Fibroblast of lung (primary cell): ENCODE measurements around the gene NRARP. TPM values are rescaled to one million over a fixed set of nuclear protein-coding genes. Genes with fewer than 3 reads are reported as not detected.

Experiments
- DNase-seq, 2 donors: peaks; one replicate each; pipeline versions ENCODE4 v3.0.0 to v3.0.0-alpha.2; 2010; ENCODE audit warnings: low read depth in 2 of 2
- H2AFZ ChIP-seq: 2 replicates; pipeline ENCODE4 v1.5.1; 2012; ENCODE audit warnings: low read length, control low read depth, inconsistent platforms
- H3K27ac ChIP-seq: 2 replicates; pipeline ENCODE4 v1.5.1; 2011; ENCODE audit warnings: low read length, control low read depth; ENCODE audit not compliant: insufficient read depth
- H3K27me3 ChIP-seq: 2 replicates; pipeline ENCODE4 v1.5.1; 2011; ENCODE audit warnings: mild to moderate bottlenecking, low read length; ENCODE audit not compliant: control insufficient read depth, insufficient read depth
- H3K36me3 ChIP-seq: 2 replicates; pipeline ENCODE4 v1.5.1; 2011; ENCODE audit warnings: low read length; ENCODE audit not compliant: control insufficient read depth, insufficient read depth
- H3K4me1 ChIP-seq: 2 replicates; pipeline ENCODE4 v1.5.1; 2011; ENCODE audit warnings: low read length; ENCODE audit not compliant: control insufficient read depth, insufficient read depth; ENCODE audit errors: extremely low read depth
- H3K4me2 ChIP-seq: 2 replicates; pipeline ENCODE4 v1.5.1; 2011; ENCODE audit warnings: low read length, control low read depth; ENCODE audit not compliant: insufficient read depth; ENCODE audit errors: extremely low read depth
- H3K4me3 ChIP-seq, 4 experiments: fragments of 200-600 bp in 1 of 4; sonication (generic) in 1 of 4; replicated peaks in 1 of 4; 2 replicates each; pipeline ENCODE4 v1.5.1; 2011 to 2016; ENCODE audit warnings: low read length in 4 of 4, low read depth in 3 of 4, mild to moderate bottlenecking in 3 of 4, control low read depth in 2 of 4, inconsistent platforms in 1 of 4, mixed read lengths in 1 of 4; ENCODE audit not compliant: insufficient read depth in 1 of 4; ENCODE audit errors: control extremely low read depth in 1 of 4
- H3K79me2 ChIP-seq: 2 replicates; pipeline ENCODE4 v1.5.1; 2012; ENCODE audit warnings: mild to moderate bottlenecking, low read length, inconsistent platforms; ENCODE audit not compliant: control insufficient read depth, insufficient read depth
- H3K9ac ChIP-seq: 2 replicates; pipeline ENCODE4 v1.5.1; 2011; ENCODE audit warnings: mild to moderate bottlenecking, low read length, control low read depth; ENCODE audit not compliant: insufficient read depth
- H3K9me3 ChIP-seq: 2 replicates; pipeline ENCODE4 v1.5.1; 2012; ENCODE audit warnings: low read depth, low read length; ENCODE audit not compliant: control insufficient read depth, insufficient read depth
- H4K20me1 ChIP-seq: 2 replicates; pipeline ENCODE4 v1.5.1; 2011; ENCODE audit warnings: low read length; ENCODE audit not compliant: control insufficient read depth, insufficient read depth; ENCODE audit errors: extremely low read depth
- EZH2 ChIP-seq: IDR thresholded peaks from 2 replicates; pipeline ENCODE4 v1.5.1; 2012; ENCODE audit warnings: low read length, control low read depth, mild to moderate bottlenecking; ENCODE audit errors: missing control alignments
- polyA minus RNA-seq: library from RNA; depleted of rRNA, polyadenylated mRNA; stranded (reverse); fragments of >200 nt; gene quantifications from 2 replicates; pipeline ENCODE4 v1.2.3, GENCODE V29; 2011; ENCODE audit warnings: low replicate concordance
- polyA plus RNA-seq, 2 donors: library from polyadenylated mRNA; depleted of rRNA in 1 of 2; stranded (reverse) in 1 of 2; unstranded in 1 of 2; fragments of >200 nt; gene quantifications; 2 replicates each; pipeline ENCODE4 v1.2.1, GENCODE V29; 2011 to 2012; ENCODE audit warnings: missing spikeins in 1 of 2
- total RNA-seq: library from RNA; depleted of rRNA; stranded (reverse); fragments of >200 nt; gene quantifications from 2 replicates; pipeline ENCODE4 v1.2.1, GENCODE V29; 2014
- TF ChIP-seq, protein P1 (sequence below), 2 donors: IDR thresholded peaks in 1 of 2; conservative IDR thresholded peaks in 1 of 2; 1 replicate in 1 of 2; 2 replicates in 1 of 2; pipeline ENCODE4 v1.5.1; 2011 to 2012; ENCODE audit warnings: low read length in 2 of 2, control low read depth in 1 of 2, inconsistent platforms in 1 of 2, low read depth in 1 of 2, mild to moderate bottlenecking in 1 of 2

Gene NRARP
- total RNA-seq, result under 0.01 TPM in 1 of 2 replicates, not detected in the other
- 0.07 TPM in 2 replicates for polyA plus RNA-seq
- polyA plus RNA-seq (2012), result 0.07 and 0.10 TPM in 2 replicates
- polyA minus RNA-seq, result not detected in 2 replicates

DNA sequence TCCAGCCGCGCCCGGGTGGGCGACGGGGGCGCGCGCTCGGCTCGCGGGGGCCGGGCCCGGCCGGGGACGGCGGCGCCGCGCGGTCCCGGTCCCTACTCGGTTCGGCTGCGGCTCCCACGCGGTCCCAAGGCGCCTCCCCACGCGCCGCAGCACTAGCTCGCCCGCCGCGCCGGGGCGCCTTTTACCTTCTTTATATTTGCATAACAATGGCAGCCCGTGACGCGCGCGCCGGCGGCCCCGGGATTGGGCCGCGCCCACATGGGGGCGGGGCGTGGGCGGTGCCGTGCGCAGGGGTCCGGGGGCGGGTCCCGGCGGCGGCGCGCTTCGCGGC lies at the start of gene NRARP:
Gene NRARP, minus strand, starts transcription at position 154 of the 331 bp plus-strand sequence. CDS start 343 bp downstream, outside the sequence.
- Histone ChIP-seq H3K9me3 (no peaks in the 10 kb centered on the region), H3K36me3 (no peaks in the 10 kb centered on the region), H3K9ac (no peak within 1 kb of the TSS), H3K27me3 (peaks cover 21% of the 10 kb centered on the region), H3K4me2 (peak within 1 kb of the TSS; percentile 64), H2AFZ (peak within 1 kb of the TSS; percentile 68), H3K79me2 (no peaks in the 10 kb centered on the region), H4K20me1 (no peaks in the 10 kb centered on the region), H3K4me1 (peaks cover 12% of the 10 kb centered on the region), H3K4me3 (peak within 1 kb of the TSS in 2 of 4 experiments; percentile 14 to 40), H3K27ac (no peak within 1 kb of the TSS)
- DNase-seq, result peak; percentile 63 to 70
- TF ChIP-seq EZH2, result no peak
- TF ChIP-seq, protein P1, sequence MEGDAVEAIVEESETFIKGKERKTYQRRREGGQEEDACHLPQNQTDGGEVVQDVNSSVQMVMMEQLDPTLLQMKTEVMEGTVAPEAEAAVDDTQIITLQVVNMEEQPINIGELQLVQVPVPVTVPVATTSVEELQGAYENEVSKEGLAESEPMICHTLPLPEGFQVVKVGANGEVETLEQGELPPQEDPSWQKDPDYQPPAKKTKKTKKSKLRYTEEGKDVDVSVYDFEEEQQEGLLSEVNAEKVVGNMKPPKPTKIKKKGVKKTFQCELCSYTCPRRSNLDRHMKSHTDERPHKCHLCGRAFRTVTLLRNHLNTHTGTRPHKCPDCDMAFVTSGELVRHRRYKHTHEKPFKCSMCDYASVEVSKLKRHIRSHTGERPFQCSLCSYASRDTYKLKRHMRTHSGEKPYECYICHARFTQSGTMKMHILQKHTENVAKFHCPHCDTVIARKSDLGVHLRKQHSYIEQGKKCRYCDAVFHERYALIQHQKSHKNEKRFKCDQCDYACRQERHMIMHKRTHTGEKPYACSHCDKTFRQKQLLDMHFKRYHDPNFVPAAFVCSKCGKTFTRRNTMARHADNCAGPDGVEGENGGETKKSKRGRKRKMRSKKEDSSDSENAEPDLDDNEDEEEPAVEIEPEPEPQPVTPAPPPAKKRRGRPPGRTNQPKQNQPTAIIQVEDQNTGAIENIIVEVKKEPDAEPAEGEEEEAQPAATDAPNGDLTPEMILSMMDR (conservative IDR thresholded peaks at IDR 0.05 in 1 of 2, IDR thresholded peaks at IDR 0.05 in 1 of 2; ENCODE audit: low read depth in 1 of 2, low read length in 2 of 2), result no peak

DNA sequence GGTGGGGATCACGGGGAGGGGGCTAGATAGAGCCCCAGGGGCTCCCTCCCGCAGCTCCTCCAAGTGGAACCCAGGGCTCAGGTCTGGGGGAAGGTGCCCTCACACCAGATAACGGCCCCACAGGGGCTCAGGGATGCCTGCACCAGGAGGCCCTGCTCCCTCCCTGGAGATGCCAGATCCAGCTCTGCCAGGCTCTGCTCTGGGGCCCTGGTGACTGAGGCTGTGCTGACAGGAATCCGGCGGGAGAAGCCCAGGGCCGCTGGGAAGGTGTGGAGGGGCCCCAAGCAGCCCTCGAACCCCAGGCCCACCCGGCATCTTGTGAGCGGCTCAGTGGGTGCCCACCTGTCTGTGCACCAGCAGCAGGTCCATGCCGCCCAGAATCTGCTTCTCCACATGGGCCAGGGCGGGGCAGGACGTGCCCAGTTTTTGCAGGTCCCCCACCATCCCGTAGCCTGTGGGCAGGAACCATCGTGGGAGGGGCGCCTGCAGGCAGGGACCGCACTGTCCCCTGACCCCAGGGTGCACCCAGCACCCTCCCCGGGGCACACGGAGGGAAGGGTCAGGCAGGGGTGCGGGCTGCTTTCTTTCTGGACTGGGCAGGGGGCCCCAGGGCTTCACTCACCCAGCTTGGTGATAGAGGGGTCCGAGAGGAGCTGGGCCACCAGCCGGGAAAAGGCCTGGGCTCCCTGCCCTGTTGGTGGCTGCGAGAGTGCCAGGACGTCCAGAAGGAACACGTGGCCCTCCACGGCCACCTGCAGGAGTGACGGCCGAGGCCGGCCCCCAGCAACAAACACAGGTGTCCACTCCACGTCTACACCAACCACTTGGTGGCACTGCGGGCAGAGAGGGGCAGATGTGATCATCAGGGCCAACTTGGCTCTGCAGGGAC lies 48.9 kb upstream of the NRARP start:
- Histone ChIP-seq H2AFZ (no peak overlapping the region), H3K9me3 (peaks cover 3% of the 10 kb centered on the region), H3K9ac (no peak overlapping the region), H3K79me2 (no peaks in the 10 kb centered on the region), H3K4me2 (no peak overlapping the region), H4K20me1 (no peaks in the 10 kb centered on the region), H3K4me3 (no peak overlapping the region), H3K4me1 (no peaks in the 10 kb centered on the region), H3K27me3 (no peaks in the 10 kb centered on the region), H3K27ac (no peak overlapping the region), H3K36me3 (no peaks in the 10 kb centered on the region)
- no peak for DNase-seq
- no peak for TF ChIP-seq EZH2
- TF ChIP-seq, protein P1 (conservative IDR thresholded peaks at IDR 0.05 in 1 of 2, IDR thresholded peaks at IDR 0.05 in 1 of 2; ENCODE audit: low read depth in 1 of 2, low read length in 2 of 2), result no peak

GRCh38 chr9:137349471-137350033 lies 47.5 kb upstream of the NRARP start:
- no peak for DNase-seq
- no peak overlapping the region for H3K4me3 ChIP-seq
- no peaks in the 10 kb centered on the region for H3K27me3 ChIP-seq
- no peak overlapping the region for H2AFZ ChIP-seq
- no peaks in the 10 kb centered on the region for H3K4me1 ChIP-seq
- H3K4me2 ChIP-seq, result no peak overlapping the region
- H3K9me3 ChIP-seq, result no peaks in the 10 kb centered on the region
- H3K27ac ChIP-seq, result no peak overlapping the region
- H4K20me1 ChIP-seq, result no peaks in the 10 kb centered on the region
- no peaks in the 10 kb centered on the region for H3K79me2 ChIP-seq
- no peaks in the 10 kb centered on the region for H3K36me3 ChIP-seq
- no peak overlapping the region for H3K9ac ChIP-seq
- TF ChIP-seq EZH2, result no peak
- TF ChIP-seq, protein P1 (conservative IDR thresholded peaks at IDR 0.05 in 1 of 2, IDR thresholded peaks at IDR 0.05 in 1 of 2; ENCODE audit: low read depth in 1 of 2, low read length in 2 of 2), result no peak
